Uterus (tissue), 4 donors: ENCODE measurements around the gene COPS8. TPM values are rescaled to one million over a fixed set of nuclear protein-coding genes. Genes with fewer than 3 reads are reported as not detected.

Source experiments
- DNase-seq, 2 donors: peaks; one replicate each; pipeline ENCODE4 v3.0.0-alpha.2; 2019 to 2020
- H3K27ac ChIP-seq, 2 donors: fragments of 200-600 bp; sonication (generic); 1 replicate in 1 of 2; 2 replicates in 1 of 2; pipeline ENCODE4 v1.5.1; 2016 to 2018
- H3K27me3 ChIP-seq, 2 donors: fragments of 200-600 bp; sonication (generic); one replicate each; pipeline ENCODE4 v1.5.1; 2018 to 2019; ENCODE audit warnings: control low read depth in 1 of 2
- H3K36me3 ChIP-seq, 2 donors: fragments of 200-600 bp; sonication (generic); one replicate each; pipeline ENCODE4 v1.5.1; 2019; ENCODE audit warnings: control low read depth in 1 of 2
- H3K4me1 ChIP-seq, 2 donors: fragments of 200-600 bp; sonication (generic); one replicate each; pipeline ENCODE4 v1.5.1; 2018 to 2019; ENCODE audit warnings: control low read depth in 1 of 2
- H3K4me3 ChIP-seq, 2 donors: fragments of 200-600 bp; sonication (generic); 1 replicate in 1 of 2; 2 replicates in 1 of 2; pipeline ENCODE4 v1.5.1; 2018 to 2019; ENCODE audit warnings: mild to moderate bottlenecking in 1 of 2
- H3K9me3 ChIP-seq, 2 donors: fragments of 200-600 bp; sonication (generic); one replicate each; pipeline ENCODE4 v1.5.1; 2019; ENCODE audit warnings: control low read depth in 1 of 2
- CTCF ChIP-seq, 4 experiments: fragments of 200-600 bp in 2 of 4; fragments of 450-650 bp in 2 of 4; sonication (generic) in 2 of 4; IDR thresholded peaks; one replicate each; pipeline ENCODE4 v1.5.1; 2016 to 2019; ENCODE audit warnings: antibody characterized with exemption in 4 of 4, mild to moderate bottlenecking in 2 of 4, moderate library complexity in 1 of 4
- POLR2A ChIP-seq, 2 donors: fragments of 450-650 bp; IDR thresholded peaks; one replicate each; pipeline ENCODE4 v1.6.1; 2016; ENCODE audit warnings: antibody characterized with exemption in 2 of 2, mild to moderate bottlenecking in 1 of 2, moderate library complexity in 1 of 2
- intact Hi-C: fragments of 100-400 bp; cut with DNase I; formaldehyde crosslinking; loops from one replicate; pipeline ENCODE4 v1.15.1; 2023; ENCODE audit warnings: low total_unique reads
- total RNA-seq, 4 donors: library from RNA; depleted of rRNA in 3 of 4; stranded (reverse); fragments of >200 nt in 3 of 4; gene quantifications; one replicate each; pipeline versions ENCODE4 v1.1.0 to v1.2.4, GENCODE V29; 2014 to 2023
- donor health status: DM: yes; HTN: yes; CAD: no.

The COPS8 gene
- 100 to 1,000 TPM in 1 of 4 donors, 10 to 100 TPM in 3; 45.0 to 139 (median 60.8) TPM for total RNA-seq

DNA sequence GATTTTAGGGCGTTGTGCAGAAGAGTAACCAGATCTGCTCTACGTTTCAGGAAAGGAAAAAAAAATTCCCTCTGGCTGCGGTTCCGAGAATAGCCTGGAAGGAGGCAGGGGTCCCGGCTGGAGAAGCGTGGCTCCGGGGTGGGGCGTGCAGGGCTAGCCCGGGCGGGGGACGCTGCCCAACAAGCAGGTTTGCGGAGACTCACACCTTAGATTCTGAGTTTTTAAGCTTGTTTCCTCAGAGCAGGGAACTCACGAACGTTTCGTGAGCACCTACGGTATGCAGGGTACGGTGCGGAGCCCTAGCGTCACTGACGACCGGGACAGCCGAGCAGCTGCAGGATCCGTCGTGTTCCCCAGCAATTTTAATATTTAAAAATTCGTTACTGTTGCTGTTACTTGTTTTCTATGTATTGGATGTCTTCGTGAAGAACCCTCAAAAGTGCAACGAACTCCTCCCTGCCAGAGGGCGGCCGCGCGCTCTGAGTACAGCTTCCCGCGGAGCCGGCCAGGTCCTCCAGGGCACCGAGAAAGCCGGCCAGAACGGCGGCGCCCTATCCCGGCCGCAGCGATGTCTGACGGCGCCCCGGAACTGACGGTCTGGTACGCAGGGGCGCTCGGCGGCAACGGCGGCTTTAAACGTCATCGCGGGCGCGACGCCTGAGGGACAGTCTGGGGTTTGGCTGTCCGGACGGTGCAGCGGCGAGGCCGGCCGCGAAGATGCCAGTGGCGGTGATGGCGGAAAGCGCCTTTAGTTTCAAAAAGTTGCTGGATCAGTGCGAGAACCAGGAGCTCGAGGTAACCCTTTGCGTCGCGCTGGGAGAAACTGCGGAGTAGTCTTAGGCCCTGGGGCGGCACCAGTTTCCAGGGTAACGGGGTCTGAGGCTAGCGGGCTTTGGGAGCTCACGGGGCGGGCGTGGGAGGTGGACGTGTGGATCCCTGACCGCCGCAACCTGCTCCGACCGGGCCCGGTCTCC, at the start of gene COPS8:
COPS8 (plus strand) TSS at position 642 of the 974 bp plus-strand sequence; CDS start at position 718, 76 bp downstream.
- intact Hi-C loops, result no loop called here
- H3K9me3 ChIP-seq, result no peaks in the 10 kb centered on the region
- no peaks in the 10 kb centered on the region for H3K36me3 ChIP-seq
- TF ChIP-seq POLR2A (IDR thresholded peaks at IDR 0.05) (peak; percentile 82 to 95), CTCF (IDR thresholded peaks at IDR 0.05) (peak; percentile 32 to 46 (median 40))
- H3K4me3 ChIP-seq, result peak within 1 kb of the TSS; percentile 63 to 98
- peak; percentile 95 for DNase-seq
- H3K27ac ChIP-seq, result peak within 1 kb of the TSS; percentile 89 to 92
- H3K27me3 ChIP-seq, result no peaks in the 10 kb centered on the region
- no peaks in the 10 kb centered on the region for H3K4me1 ChIP-seq

DNA sequence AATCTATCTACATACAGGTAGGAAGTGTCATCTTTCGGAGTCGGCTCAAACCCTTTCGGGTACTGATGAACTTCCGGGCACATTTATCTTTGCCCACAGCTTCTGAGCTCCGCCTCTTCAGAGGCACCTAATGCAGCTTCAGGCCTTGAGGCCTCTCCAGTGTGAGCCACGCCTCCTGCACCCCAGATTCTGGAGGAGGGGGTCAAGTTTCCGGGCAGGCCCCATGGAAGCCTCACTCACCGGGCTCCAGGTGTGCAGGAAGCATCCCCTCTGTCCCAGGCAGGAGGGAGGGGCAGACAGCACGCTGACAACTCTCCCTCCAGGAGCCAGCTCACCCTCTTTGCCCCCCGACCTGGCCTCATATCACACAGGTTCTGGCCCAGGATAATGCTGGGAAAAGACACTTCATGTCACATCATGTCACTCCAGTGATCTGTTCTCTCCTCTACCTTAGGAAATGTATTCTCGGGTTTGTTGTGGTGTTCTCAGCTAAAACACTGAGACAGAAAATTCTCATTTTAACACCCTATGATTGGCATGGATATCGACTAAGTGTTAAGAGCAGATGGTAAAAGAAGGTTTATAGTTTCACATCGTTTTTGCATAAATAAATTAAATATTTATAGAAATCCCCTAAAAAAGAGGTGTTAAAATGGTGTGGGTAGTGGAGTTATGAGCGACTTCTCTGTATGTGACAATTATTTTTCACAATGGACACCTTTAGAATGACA, 46.2 kb upstream of the COPS8 start:
- TF ChIP-seq POLR2A (IDR thresholded peaks at IDR 0.05), result no peak
- TF ChIP-seq CTCF (IDR thresholded peaks at IDR 0.05), result no peak
- no peak for DNase-seq
- intact Hi-C loops, result no loop called here
- no peaks in the 10 kb centered on the region for H3K9me3 ChIP-seq
- H3K4me3 ChIP-seq, result no peak overlapping the region
- H3K27me3 ChIP-seq, result no peaks in the 10 kb centered on the region
- H3K36me3 ChIP-seq, result no peaks in the 10 kb centered on the region
- H3K4me1 ChIP-seq, result no peaks in the 10 kb centered on the region
- no peak overlapping the region for H3K27ac ChIP-seq

DNA sequence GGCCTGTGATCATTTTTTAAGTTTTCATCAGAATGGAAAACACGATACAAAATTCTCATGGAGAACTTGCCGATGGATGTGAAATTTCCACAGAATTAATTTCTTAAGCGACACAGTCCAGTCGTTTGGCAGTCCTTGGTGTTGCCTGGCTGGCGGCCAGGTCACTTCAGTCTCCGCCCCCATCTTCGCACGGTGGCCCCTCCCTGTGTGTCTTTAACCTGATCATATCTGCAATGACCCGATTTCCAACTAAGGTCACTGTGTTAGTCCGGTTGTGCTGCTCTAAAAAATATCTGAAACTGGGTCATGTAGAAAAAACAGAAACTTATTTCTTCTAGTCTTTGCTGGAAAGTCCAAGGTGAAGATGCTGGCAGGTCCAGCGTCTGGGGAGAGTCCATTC, 44.5 kb upstream of the COPS8 start:
- intact Hi-C loops, result no loop called here
- Histone ChIP-seq H3K36me3 (no peaks in the 10 kb centered on the region), H3K27me3 (no peaks in the 10 kb centered on the region), H3K4me3 (no peak overlapping the region), H3K4me1 (no peaks in the 10 kb centered on the region), H3K27ac (no peak overlapping the region), H3K9me3 (no peaks in the 10 kb centered on the region)
- no peak for TF ChIP-seq CTCF (IDR thresholded peaks at IDR 0.05)
- TF ChIP-seq POLR2A (IDR thresholded peaks at IDR 0.05), result no peak
- no peak for DNase-seq

DNA sequence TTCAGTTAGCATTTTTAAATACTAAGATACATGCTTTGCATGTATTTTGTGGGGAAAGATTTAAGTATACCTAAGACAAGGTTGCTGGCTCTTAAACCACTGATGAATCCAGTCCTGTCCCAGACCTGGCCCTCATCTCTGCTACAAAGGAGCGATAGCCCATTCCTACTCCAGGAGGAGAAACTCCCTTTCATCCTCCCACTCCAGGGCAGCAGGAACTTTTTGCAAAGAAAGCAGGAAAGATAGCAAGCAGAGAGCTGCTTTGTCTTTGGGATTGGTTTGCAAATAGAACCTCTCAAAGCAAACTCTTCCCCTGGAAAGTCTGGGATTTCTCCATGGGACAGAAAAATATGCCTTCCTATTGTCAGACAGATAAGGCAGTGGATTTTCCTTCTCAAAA, 43.6 kb upstream of the COPS8 start:
- no peaks in the 10 kb centered on the region for H3K4me1 ChIP-seq
- H3K9me3 ChIP-seq, result no peaks in the 10 kb centered on the region
- intact Hi-C loops, result no loop called here
- TF ChIP-seq POLR2A (IDR thresholded peaks at IDR 0.05) (no peak), CTCF (IDR thresholded peaks at IDR 0.05) (no peak)
- no peak for DNase-seq
- H3K27ac ChIP-seq, result no peak overlapping the region
- H3K36me3 ChIP-seq, result no peaks in the 10 kb centered on the region
- H3K4me3 ChIP-seq, result no peak overlapping the region
- H3K27me3 ChIP-seq, result no peaks in the 10 kb centered on the region

- no peak for TF ChIP-seq CTCF (IDR thresholded peaks at IDR 0.05)
- no peak for TF ChIP-seq POLR2A (IDR thresholded peaks at IDR 0.05)
- Histone ChIP-seq H3K9me3 (no peaks in the 10 kb centered on the region), H3K4me3 (no peak overlapping the region), H3K27me3 (no peaks in the 10 kb centered on the region), H3K4me1 (no peaks in the 10 kb centered on the region), H3K27ac (no peak overlapping the region), H3K36me3 (no peaks in the 10 kb centered on the region)
- no peak for DNase-seq
- intact Hi-C loops, result no loop called here
These were observed 41.8 kb upstream of the COPS8 start for GRCh38 chr2:237043866-237044265.
